GM12875 (cell line): ENCODE measurements around the gene NKPD1.

Experiments used
- H3K4me3 ChIP-seq: one replicate; pipeline ENCODE4 v1.5.1; 2011; ENCODE audit warnings: low read depth, low read length, control low read depth
- CTCF ChIP-seq: IDR thresholded peaks from 2 replicates; pipeline ENCODE4 v1.5.1; 2011; ENCODE audit warnings: low read depth, mild to moderate bottlenecking, control low read depth, inconsistent platforms, low read length, moderate library complexity, borderline replicate concordance; ENCODE audit not compliant: insufficient read depth

NKPD1 gene

GRCh38 chr19:45172173-45172572 is 11.4 kb upstream of the NKPD1 start:
- TF ChIP-seq CTCF = no peak
- H3K4me3 ChIP-seq = no peak overlapping the region

GRCh38 chr19:45171211-45171623 is 10.4 kb upstream of the NKPD1 start:
- H3K4me3 ChIP-seq = no peak overlapping the region
- TF ChIP-seq CTCF = no peak

GRCh38 chr19:45170146-45171106 is 9.6 kb upstream of the NKPD1 start:
- TF ChIP-seq CTCF = no peak
- H3K4me3 ChIP-seq = no peak overlapping the region

- no peak for TF ChIP-seq CTCF
Observed at GRCh38 chr19:45169602-45170001, 8.8 kb upstream of the NKPD1 start.

GRCh38 chr19:45168767-45169351 is 8.1 kb upstream of the NKPD1 start:
- TF ChIP-seq CTCF = no peak
- H3K4me3 ChIP-seq = no peak overlapping the region

More at GRCh38 chr19:45169602-45170001, 8.8 kb upstream of the NKPD1 start:
- H3K4me3 ChIP-seq = no peak overlapping the region

GRCh38 chr19:45166723-45167252 is 6.0 kb upstream of the NKPD1 start:
- no peak overlapping the region for H3K4me3 ChIP-seq
- TF ChIP-seq CTCF = no peak
